ES-I3 (cell line): ENCODE measurements around the gene EPHB2.

Source experiments
- H3K36me3 ChIP-seq: 2 replicates; pipeline ENCODE4 v1.6.1; 2013; ENCODE audit warnings: mild to moderate bottlenecking, low read length, control low read depth, moderate library complexity; ENCODE audit not compliant: insufficient read depth
- H3K4me1 ChIP-seq: 2 replicates; pipeline ENCODE4 v1.6.1; 2013; ENCODE audit warnings: mild to moderate bottlenecking, control low read depth, low read length; ENCODE audit not compliant: insufficient read depth
- H3K9ac ChIP-seq: 2 replicates; pipeline ENCODE4 v1.6.1; 2013; ENCODE audit warnings: low read depth, mild to moderate bottlenecking, low read length, moderate library complexity
- H3K9me3 ChIP-seq: 2 replicates; pipeline ENCODE4 v1.6.1; 2013; ENCODE audit warnings: mild to moderate bottlenecking, low read length, moderate library complexity; ENCODE audit not compliant: control insufficient read depth, insufficient read depth

EPHB2 gene

DNA sequence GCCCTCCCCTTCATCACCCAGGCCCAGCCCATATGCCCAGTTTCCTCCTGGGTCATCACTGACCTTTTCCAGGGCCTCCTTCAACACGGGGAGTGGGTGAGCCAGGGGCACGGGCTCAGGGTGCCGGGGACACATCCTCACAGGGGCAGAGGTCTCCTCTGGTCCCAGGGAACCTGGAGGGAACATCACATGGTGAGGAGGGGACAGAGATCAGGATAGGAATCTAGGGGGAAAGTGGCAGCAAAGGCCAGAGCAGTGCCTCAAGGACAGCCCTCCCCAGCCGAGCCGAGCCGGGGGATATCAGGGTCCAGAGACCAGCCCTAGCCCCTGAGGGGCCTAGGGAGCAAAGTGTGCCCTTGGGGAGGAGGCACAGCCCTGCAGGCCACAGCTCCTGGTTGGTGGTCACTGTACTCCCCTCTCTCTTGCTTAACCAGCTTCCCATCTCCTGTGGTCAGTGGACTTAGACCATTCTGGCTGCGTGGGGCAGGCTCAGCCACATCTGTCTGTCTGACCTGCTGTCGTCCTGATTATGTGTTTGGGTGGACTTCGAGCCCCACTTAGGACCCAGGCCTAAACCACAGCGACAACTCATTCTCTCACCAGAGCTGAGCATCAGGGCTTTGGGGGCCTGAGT is 252.5 kb downstream of the EPHB2 start:
- H3K4me1 ChIP-seq, result no peaks in the 10 kb centered on the region
- no peak overlapping the region for H3K9ac ChIP-seq
- no peaks in the 10 kb centered on the region for H3K36me3 ChIP-seq
- H3K9me3 ChIP-seq, result no peaks in the 10 kb centered on the region

DNA sequence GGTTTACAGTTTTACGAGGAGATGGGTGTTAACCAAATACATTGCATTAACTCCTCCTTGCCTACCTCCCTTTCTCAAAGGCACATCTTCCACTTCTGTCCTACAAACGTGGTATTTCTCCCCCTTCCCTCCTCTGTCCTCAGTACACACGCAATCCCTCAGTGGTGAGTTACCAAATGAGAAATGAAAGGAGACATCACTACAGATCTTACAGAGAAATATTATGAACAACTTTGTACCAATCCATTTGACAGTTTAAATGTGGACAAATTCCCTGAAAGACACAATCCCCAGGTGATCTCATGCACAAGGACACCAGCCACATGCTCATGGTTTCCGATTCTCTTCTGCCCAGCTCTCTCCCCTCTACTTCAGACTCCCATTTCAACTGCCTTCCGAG is 255.7 kb downstream of the EPHB2 start:
- H3K9ac ChIP-seq, result no peak overlapping the region
- peaks cover under 1% of the 10 kb centered on the region; the same call in 1 of the 2 replicates for H3K4me1 ChIP-seq
- H3K36me3 ChIP-seq, result no peaks in the 10 kb centered on the region
- H3K9me3 ChIP-seq, result no peaks in the 10 kb centered on the region

DNA sequence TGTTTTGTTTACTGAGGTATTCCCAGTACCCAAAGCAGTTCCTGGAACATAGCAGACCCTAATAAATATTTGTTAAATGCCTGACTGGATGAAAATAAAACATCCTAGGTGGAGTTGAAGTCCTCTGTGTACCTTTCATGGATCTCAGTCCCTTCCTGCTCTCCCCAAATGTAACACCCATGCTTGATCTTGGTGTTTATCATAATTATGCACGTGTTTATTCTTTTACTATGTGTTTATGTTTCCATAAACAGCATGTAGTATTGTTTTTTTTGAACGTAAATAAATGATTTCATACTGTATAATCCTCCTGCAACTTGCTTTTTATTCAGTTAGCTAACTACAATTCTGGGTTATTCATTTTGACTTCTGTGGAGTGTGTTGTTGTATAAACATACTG is 257.2 kb downstream of the EPHB2 start:
- Histone ChIP-seq H3K4me1 (peaks cover 14% of the 10 kb centered on the region), H3K9ac (no peak overlapping the region), H3K36me3 (no peaks in the 10 kb centered on the region), H3K9me3 (no peaks in the 10 kb centered on the region)

DNA sequence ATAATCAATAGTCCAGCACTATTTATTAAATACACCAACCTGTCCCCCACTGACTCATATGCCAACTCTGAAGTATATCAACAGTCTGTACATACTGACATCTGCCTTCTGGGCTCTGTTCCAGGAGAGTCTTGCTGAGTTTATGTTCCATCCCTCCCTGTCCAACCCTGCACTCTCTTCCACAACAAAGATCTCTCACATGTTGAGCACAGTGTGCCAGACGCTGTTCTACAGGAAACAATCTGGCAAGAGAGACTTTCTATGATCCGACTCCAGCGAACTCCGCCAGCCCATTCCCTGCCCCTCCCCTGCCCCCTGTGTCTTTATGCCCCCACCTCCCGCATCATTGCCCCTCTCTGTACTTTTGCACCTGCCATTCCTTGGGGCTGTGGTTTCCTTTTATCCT is 258.7 kb downstream of the EPHB2 start:
- H3K9ac ChIP-seq, result no peak overlapping the region

GRCh38 chr1:22970096-22970495 is 259.5 kb downstream of the EPHB2 start:
- H3K36me3 ChIP-seq, result no peaks in the 10 kb centered on the region
- peaks cover 14% of the 10 kb centered on the region for H3K4me1 ChIP-seq
- no peaks in the 10 kb centered on the region for H3K9me3 ChIP-seq
- H3K9ac ChIP-seq, result no peak overlapping the region

More for the DNA sequence above, 258.7 kb downstream of the EPHB2 start:
- H3K36me3 ChIP-seq, result no peaks in the 10 kb centered on the region
- peaks cover 14% of the 10 kb centered on the region for H3K4me1 ChIP-seq
- no peaks in the 10 kb centered on the region for H3K9me3 ChIP-seq
